Activated CD4-positive, alpha-beta T cell treated with anti-CD3 and anti-CD28 coated beads, Interleukin-10, Interleukin-2, amounts not matched to agents 100 ng/mL and 50 ng/mL, durations not matched to agents 16 hours and 8 hours (primary cell): ENCODE measurements around the gene SLC4A9.

Experiments used
- DNase-seq: peaks from one replicate; pipeline ENCODE4 v3.0.0-alpha.2; 2020

The SLC4A9 gene

GRCh38 chr5:140360101-140360500 is at the start of gene SLC4A9:
Gene SLC4A9 (plus strand): TSS chr5:140360194. CDS start chr5:140360237, 43 bp downstream.
- no peak for DNase-seq

GRCh38 chr5:140310434-140310833 is 49.6 kb upstream of the SLC4A9 start:
- DNase-seq: no peak

GRCh38 chr5:140311011-140311467 is 49.0 kb upstream of the SLC4A9 start:
- DNase-seq: no peak

GRCh38 chr5:140312067-140312790 is 47.8 kb upstream of the SLC4A9 start:
- DNase-seq: no peak

GRCh38 chr5:140312791-140313189 is 47.2 kb upstream of the SLC4A9 start:
- DNase-seq: no peak

- no peak for DNase-seq
These were observed 42.1 kb upstream of the SLC4A9 start for GRCh38 chr5:140317859-140318258.

GRCh38 chr5:140318792-140319191 is 41.2 kb upstream of the SLC4A9 start:
- DNase-seq: no peak

GRCh38 chr5:140319833-140320232 is 40.2 kb upstream of the SLC4A9 start:
- DNase-seq: no peak

- DNase-seq: no peak
These were observed 38.2 kb upstream of the SLC4A9 start for GRCh38 chr5:140321796-140322195.

- no peak for DNase-seq
These were observed 37.0 kb upstream of the SLC4A9 start for GRCh38 chr5:140322751-140323731.

GRCh38 chr5:140324041-140324600 is 35.9 kb upstream of the SLC4A9 start:
- no peak for DNase-seq

- no peak for DNase-seq
These were observed 35.3 kb upstream of the SLC4A9 start for GRCh38 chr5:140324617-140325241.

GRCh38 chr5:140325486-140325885 is 34.5 kb upstream of the SLC4A9 start:
- DNase-seq: no peak

GRCh38 chr5:140327589-140327988 is 32.4 kb upstream of the SLC4A9 start:
- no peak for DNase-seq

- DNase-seq: no peak
These were observed 31.8 kb upstream of the SLC4A9 start for GRCh38 chr5:140328036-140328764.

GRCh38 chr5:140329739-140330481 is 30.1 kb upstream of the SLC4A9 start:
- no peak for DNase-seq

- DNase-seq: no peak
These were observed 28.4 kb upstream of the SLC4A9 start for GRCh38 chr5:140331638-140332037.

GRCh38 chr5:140336388-140336787 is 23.6 kb upstream of the SLC4A9 start:
- no peak for DNase-seq

- DNase-seq: no peak
These were observed 22.1 kb upstream of the SLC4A9 start for GRCh38 chr5:140337880-140338279.

GRCh38 chr5:140338336-140338735 is 21.7 kb upstream of the SLC4A9 start:
- DNase-seq: no peak

- DNase-seq: no peak
These were observed 21.1 kb upstream of the SLC4A9 start for GRCh38 chr5:140338908-140339307.

- peak; percentile 29 for DNase-seq
These were observed 20.4 kb upstream of the SLC4A9 start for GRCh38 chr5:140339636-140340035.
